Activated CD4-positive, alpha-beta T cell treated with anti-CD3 and anti-CD28 coated beads, Interleukin-2, amount 50 U/mL, for 4 hours (primary cell): ENCODE data around the gene NTRK3.

Source experiments
- DNase-seq, 2 experiments: peaks; one replicate each; pipeline ENCODE4 v3.0.0-alpha.2; 2020

Gene NTRK3

GRCh38 chr15:88020806-88021205, 235.7 kb downstream of the NTRK3 start:
- no peak for DNase-seq

GRCh38 chr15:88019656-88020055, 236.9 kb downstream of the NTRK3 start:
- DNase-seq = no peak

GRCh38 chr15:88018869-88019641, 237.5 kb downstream of the NTRK3 start:
- DNase-seq = no peak

- no peak for DNase-seq
These were observed 238.8 kb downstream of the NTRK3 start for GRCh38 chr15:88017753-88018152.

GRCh38 chr15:88016406-88016805, 240.1 kb downstream of the NTRK3 start:
- DNase-seq = no peak

DNA sequence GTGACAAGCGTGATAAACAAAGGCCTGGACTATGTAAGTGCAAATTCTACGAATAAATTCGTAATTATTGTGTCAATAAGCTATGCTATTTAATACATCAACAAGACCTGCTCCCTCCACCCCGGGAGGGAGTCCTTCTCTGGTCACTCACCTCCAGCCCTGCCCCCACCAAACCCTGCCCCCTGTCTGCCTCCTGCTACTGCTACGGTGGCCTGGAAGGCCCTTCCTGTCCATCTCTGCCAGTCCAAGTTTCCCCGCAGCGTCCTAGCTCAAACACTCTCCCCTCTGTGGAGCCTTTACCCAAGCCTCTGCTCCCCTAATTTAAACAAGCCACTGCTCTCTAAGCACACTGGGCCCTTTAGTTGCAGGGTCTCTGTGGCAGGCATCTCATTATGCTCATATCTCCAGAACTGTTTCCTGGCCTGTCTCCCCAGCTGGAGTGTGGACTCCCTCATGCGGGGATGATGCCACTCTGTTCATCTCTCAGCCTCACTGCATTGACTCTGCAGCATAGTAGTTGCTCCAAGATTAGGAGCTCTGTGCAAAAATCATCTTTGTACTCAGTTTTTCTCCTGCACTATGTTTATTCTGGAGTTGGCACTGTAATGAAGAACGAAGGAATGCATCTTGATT, 241.2 kb downstream of the NTRK3 start:
- DNase-seq = no peak

GRCh38 chr15:88014454-88015160, 241.9 kb downstream of the NTRK3 start:
- no peak for DNase-seq

DNA sequence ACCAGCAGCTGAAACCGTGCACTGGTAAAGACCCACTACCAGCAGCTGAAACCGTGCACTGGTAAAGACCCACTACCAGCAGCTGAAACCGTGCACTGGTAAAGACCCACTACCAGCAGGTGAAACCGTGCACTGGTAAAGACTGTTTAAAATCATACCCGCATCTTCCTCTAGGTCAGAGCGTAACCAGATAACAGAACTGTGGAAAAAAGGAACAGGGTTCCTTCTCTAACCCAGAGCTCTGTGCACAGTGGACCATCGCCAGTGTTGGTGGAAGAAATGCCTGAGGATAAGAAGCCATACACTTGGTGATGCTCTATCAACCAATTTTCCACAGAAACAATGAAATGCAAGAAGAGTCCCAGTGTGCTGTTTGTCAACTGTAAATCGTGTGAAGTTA, 243.4 kb downstream of the NTRK3 start:
- no peak for DNase-seq

GRCh38 chr15:88012688-88013087, 243.9 kb downstream of the NTRK3 start:
- no peak for DNase-seq

DNA sequence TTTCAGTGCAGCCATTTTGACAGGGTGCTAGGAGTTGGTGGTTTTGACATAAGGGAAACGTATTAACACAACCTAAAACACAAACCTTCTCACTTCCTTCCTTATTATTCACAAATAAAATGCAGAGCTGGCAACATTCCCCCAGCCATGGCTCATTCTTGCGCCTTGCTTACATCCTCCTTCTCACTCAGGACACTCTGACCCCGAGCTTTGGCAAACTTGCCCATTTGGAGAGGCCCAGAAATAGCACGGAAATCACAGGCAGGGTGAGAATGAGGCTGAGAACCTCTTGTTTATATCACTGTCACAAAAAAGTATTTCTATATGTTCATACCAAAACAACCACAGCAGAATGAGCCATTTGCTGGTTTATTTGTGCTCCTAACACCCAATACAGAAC, 244.3 kb downstream of the NTRK3 start:
- no peak for DNase-seq

GRCh38 chr15:88011533-88011932, 245.0 kb downstream of the NTRK3 start:
- no peak for DNase-seq

DNA sequence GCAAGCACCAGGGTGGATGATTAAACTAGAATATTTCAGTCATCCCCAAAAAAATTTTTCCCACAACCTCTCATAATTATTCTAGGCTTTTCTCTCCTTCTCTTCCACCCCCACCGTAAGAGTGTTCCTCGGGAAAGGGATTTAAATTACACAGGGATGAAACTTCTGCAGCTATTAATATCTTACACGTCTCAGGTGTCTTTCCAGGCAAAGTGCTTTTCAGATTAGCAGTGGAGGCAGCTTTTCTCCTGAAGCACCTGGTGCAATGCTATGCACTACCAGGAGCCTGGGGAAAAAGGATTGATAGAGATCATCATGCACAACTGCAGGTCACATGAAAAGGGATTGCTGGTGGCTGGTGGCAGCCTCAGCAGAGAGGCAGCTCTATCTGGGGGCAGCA, 250.4 kb downstream of the NTRK3 start:
- DNase-seq = no peak

DNA sequence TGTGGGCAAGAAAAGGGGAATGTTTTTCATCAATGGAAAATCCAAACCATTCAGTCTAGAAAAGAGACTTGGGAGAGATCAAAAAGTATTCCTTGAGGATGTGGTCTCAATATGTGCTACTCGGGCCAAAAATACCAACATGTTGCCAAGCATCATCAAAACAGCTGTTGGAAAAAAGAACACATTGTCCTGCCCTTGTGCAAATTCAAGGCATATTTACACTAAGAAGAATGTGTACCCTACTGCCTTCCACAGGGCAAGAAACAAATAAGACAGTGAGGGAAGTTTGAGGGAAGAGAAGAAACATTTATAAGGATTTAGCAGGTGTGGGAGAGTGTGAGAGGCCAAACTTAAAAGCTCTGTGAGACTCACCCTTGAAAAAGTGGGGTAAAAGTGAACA, 252.1 kb downstream of the NTRK3 start:
- no peak for DNase-seq

GRCh38 chr15:88003541-88004327, 252.8 kb downstream of the NTRK3 start:
- no peak for DNase-seq

DNA sequence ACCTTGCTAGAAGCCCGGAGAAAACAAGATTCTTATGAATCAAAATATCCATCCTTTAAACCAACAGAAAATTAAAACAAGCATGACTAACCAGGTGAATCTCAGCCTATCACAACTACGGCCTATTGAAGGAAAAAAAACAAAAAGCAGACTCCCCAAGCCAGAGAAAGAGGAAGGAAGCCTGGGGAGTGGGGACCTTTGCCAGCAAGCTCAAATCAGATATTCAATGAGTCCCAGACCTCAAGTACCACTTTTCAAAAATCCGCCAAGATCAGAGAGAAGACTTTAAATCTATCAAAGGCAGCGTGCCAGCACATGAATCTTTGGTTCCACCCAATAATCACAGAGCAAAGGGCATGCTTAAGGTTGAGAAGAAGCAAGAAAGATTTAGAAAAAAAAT, 253.8 kb downstream of the NTRK3 start:
- no peak for DNase-seq

DNA sequence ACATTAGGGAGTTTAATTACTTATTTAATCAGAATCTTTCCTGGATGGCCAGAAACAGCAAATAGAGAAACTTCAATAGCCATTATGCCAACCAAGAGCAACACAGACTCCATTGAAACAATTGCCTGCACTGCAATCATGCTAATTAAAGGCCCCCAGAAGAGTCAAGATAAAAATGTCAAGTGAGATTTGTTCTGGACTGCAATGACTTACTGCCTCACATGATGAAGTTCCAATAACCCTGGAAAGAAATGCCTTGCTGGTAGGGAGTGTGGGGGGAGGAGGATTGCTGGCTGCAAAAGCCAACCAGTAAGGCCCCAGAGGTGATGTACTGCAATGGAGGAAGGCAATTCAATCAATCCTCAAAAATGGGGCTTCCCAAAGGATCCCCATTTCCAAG, 257.9 kb downstream of the NTRK3 start:
- no peak for DNase-seq

GRCh38 chr15:87986776-87987175, 269.8 kb downstream of the NTRK3 start:
- DNase-seq = no peak

DNA sequence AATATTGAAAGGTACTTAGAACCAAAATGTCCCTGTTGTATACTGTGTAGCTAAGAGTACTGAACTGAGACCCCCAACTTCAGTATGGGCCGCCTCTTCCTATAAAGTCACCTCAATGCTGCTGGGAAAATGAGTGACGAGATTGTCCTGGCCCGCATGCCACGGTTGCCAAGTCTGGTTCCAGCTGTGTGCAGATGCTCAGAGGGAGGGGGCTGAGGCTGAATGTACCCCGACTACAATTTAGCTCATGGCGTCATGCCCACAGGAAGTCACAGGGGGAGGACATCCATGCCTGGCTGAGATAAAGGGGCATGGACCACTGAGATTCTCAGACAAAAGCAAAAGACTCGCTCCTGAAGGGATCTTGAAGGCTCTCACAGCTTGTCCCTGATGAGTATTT, 271.1 kb downstream of the NTRK3 start:
- DNase-seq = no peak

- DNase-seq = no peak
These were observed 274.6 kb downstream of the NTRK3 start for GRCh38 chr15:87981969-87982368.

DNA sequence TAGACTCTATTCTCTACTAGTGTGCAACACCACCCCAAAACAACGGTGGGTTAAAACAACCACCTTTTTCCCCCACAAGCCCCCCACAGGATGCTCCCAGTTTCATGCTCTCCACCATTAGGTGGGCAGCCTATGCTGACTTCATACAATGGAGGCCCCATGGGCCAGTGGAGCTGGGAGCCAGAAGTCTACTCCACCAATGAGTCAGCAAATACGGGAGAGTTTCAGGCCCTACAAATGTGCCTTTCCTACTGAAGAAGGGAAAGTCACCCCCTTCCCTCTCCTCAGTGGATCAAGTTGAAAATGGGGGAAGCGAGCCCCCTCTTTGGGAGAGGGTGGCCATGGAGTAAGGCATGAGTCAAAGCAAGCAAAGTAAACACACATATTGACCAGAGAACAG, 278.6 kb downstream of the NTRK3 start:
- no peak for DNase-seq

GRCh38 chr15:87976552-87976951, 280.0 kb downstream of the NTRK3 start:
- no peak for DNase-seq

DNA sequence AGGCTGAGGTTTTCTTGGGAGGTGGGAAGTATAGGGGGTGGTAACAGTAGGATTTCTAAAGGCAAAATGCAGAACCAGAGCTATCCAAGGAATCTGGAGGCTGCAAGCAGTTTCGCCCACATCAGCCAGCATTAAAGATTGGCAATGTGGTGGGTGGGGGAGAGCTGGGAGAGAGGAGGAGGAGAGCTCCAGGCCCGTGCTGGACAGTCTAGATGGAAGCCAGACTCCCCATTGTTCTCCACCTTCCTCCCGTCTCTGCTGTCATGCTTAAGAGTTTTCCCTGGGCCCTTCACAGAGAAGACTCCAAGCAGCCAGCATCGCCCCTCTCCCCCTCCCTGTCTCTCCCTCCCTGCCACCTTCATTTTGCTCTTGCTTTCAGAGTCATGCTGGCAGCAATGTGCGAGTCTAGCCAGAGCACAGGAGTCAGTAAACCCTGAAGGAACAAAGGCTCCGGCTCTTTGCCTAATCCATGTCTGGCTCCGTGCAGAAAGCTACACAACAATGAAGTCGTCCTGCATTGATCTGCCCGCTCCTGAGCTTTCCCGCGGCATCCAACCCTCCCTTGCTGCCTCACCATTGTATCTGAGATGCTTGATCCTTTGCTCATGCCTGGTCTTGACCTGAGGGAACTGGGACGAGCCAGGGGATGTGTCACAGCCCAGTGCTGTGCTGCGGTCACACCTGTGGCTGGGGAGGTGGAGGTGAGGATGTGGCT, 282.9 kb downstream of the NTRK3 start:
- no peak for DNase-seq

DNA sequence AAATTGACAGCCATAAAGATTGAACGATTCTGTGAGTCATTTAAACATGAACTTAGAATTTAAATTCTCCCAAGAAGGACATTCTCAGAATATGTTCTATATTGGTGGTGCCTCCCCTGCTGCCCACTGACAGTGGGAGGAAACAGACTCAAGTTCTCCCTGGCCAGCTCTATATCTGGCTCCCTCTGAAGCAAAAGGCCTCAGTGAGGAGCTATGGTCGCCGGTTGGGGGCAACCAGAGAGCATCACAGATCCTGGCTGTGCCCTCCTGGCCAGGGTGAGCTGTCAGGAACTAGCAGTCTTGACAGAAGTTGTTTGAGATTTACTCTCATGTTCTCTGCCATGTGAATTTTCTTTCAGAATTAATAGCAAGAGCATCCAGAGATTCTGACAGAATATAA, 285.5 kb downstream of the NTRK3 start:
- DNase-seq = no peak
